Upper lobe of left lung (tissue), 6 donors: Measurements from ENCODE around the gene CLSTN3. TPM values are rescaled to one million over a fixed set of nuclear protein-coding genes. Genes with fewer than 3 reads are reported as not detected.

Experiments
- ATAC-seq, 2 donors: fragments of 200-7000 bp; cut with Tn5 transposase; one replicate each; pipeline ENCODE4 v1.9.1; 2022; ENCODE audit warnings: mild to moderate bottlenecking in 2 of 2, moderate library complexity in 2 of 2; ENCODE audit not compliant: low FRiP score in 2 of 2
- DNase-seq, 2 donors: peaks; one replicate each; pipeline ENCODE4 v3.0.0-alpha.2; 2019 to 2020
- H3K27ac ChIP-seq, 4 donors: fragments of 200-600 bp; sonication (generic); one replicate each; pipeline ENCODE4 v1.5.1; 2016 to 2019
- H3K27me3 ChIP-seq, 4 donors: fragments of 200-600 bp; sonication (generic); one replicate each; pipeline ENCODE4 v1.5.1; 2017 to 2019
- H3K36me3 ChIP-seq, 4 donors: fragments of 200-600 bp; sonication (generic); one replicate each; pipeline ENCODE4 v1.5.1; 2016 to 2019
- H3K4me1 ChIP-seq, 4 donors: fragments of 200-600 bp; sonication (generic); one replicate each; pipeline ENCODE4 v1.5.1; 2018 to 2019
- H3K4me3 ChIP-seq, 4 donors: fragments of 200-600 bp; sonication (generic); one replicate each; pipeline ENCODE4 v1.5.1; 2017 to 2019; ENCODE audit warnings: mild to moderate bottlenecking in 2 of 4, moderate library complexity in 1 of 4
- H3K9me3 ChIP-seq, 4 donors: fragments of 200-600 bp; sonication (generic); one replicate each; pipeline ENCODE4 v1.5.1; 2018 to 2019
- EP300 ChIP-seq, 4 donors: sonication (generic); formaldehyde crosslinking; IDR thresholded peaks; one replicate each; pipeline ENCODE4 v1.5.1; 2017; ENCODE audit warnings: antibody characterized with exemption in 4 of 4, control low read depth in 2 of 4
- POLR2A ChIP-seq, 4 donors: fragments of 450-650 bp; IDR thresholded peaks; one replicate each; pipeline ENCODE4 v1.5.1; 2016 to 2017; ENCODE audit warnings: antibody characterized with exemption in 4 of 4, mild to moderate bottlenecking in 2 of 4
- POLR2AphosphoS5 ChIP-seq, 2 donors: sonication (generic); formaldehyde crosslinking; IDR thresholded peaks; one replicate each; pipeline ENCODE4 v1.5.1; 2017; ENCODE audit warnings: antibody characterized with exemption in 2 of 2
- WGBS, 2 donors: methylation state at CpG; one replicate each; pipeline ENCODE4 v1.1.5; 2017 to 2018; 5-methylcytosine and 5-hydroxymethylcytosine counted together
- total RNA-seq, 6 donors: library from RNA; depleted of rRNA in 4 of 6; stranded (reverse); fragments of >200 nt in 4 of 6; gene quantifications; one replicate each; pipeline versions ENCODE4 v1.1.0 to v1.2.1, GENCODE V29; 2016 to 2021
- TF ChIP-seq, protein P1 (sequence below), 6 experiments: fragments of 450-650 bp in 4 of 6; fragments of 200-600 bp in 2 of 6; sonication (generic) in 2 of 6; IDR thresholded peaks; one replicate each; pipeline ENCODE4 v1.5.1; 2016 to 2019; ENCODE audit warnings: antibody characterized with exemption in 6 of 6
- donor health status: DM: no; HTN: no; CAD: no; lungs with moderate emphysema.
- donor health status: DM: no; HTN: yes; CAD: no; lungs with severe emphysema.

The CLSTN3 gene
- total RNA-seq, 6 donors from 2014 or later: 14.4 to 111 (median 39.0) TPM

DNA sequence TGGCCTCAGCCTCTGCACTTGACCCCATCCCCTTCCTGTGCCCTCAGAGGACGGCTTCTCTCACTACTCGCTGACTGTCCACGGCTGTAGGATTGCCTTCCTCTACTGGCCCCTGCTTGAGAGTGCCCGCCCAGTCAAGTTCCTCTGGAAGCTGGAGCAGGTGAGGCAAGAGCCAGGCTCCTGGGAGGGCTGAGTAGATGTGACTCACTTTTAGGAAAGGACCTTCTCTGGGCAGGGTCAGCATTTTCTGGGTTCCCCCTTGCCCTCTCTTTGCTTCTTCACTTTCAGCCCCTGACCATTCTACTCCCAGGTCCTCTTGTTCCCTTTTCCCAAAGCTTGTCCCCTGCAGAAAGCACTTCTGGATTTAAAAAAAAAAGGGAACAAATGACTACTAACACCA lies 7.7 kb downstream of the CLSTN3 start:
- Histone ChIP-seq H3K27ac (no peak overlapping the region), H3K36me3 (peaks cover 0 to 51% (median 21%) of the 10 kb centered on the region in 4 donors), H3K27me3 (no peaks in the 10 kb centered on the region), H3K9me3 (no peaks in the 10 kb centered on the region), H3K4me3 (no peak overlapping the region), H3K4me1 (no peaks in the 10 kb centered on the region)
- TF ChIP-seq, protein P1, sequence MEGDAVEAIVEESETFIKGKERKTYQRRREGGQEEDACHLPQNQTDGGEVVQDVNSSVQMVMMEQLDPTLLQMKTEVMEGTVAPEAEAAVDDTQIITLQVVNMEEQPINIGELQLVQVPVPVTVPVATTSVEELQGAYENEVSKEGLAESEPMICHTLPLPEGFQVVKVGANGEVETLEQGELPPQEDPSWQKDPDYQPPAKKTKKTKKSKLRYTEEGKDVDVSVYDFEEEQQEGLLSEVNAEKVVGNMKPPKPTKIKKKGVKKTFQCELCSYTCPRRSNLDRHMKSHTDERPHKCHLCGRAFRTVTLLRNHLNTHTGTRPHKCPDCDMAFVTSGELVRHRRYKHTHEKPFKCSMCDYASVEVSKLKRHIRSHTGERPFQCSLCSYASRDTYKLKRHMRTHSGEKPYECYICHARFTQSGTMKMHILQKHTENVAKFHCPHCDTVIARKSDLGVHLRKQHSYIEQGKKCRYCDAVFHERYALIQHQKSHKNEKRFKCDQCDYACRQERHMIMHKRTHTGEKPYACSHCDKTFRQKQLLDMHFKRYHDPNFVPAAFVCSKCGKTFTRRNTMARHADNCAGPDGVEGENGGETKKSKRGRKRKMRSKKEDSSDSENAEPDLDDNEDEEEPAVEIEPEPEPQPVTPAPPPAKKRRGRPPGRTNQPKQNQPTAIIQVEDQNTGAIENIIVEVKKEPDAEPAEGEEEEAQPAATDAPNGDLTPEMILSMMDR (IDR thresholded peaks at IDR 0.05): no peak
- TF ChIP-seq EP300 (IDR thresholded peaks at IDR 0.05) (no peak), POLR2AphosphoS5 (IDR thresholded peaks at IDR 0.05) (no peak), POLR2A (IDR thresholded peaks at IDR 0.05) (no peak)
- DNase-seq (peak in 1 of 2 donors; percentile 79), ATAC-seq (peak in 1 of 2 donors; percentile 61)
- WGBS, 2 donors: 48 to 50% methylated on average over 4 of the region's 4 CpGs

DNA sequence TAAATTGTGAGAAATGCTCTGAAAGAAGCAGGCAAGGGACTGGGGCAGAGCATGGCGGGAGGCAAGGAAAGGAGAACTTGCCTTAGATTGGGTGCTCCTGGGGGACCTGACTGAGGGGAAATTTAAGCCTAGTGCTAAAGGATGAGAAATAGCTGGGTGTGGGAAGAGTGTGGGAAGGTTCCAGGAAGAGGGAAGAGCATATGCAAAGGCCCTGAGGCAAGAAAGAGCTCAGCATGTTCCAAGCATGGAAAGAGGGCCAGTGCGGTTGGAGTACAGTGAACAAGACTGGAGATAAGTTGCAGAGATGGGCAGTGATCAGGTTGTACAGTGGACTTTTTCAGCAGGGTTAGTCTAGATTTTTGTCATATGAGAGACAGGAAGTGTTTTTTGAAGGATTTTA lies 9.0 kb downstream of the CLSTN3 start:
- peaks cover 0 to 52% (median 20%) of the 10 kb centered on the region in 4 donors for H3K36me3 ChIP-seq
- TF ChIP-seq POLR2A (IDR thresholded peaks at IDR 0.05): no peak
- TF ChIP-seq EP300 (IDR thresholded peaks at IDR 0.05): no peak
- TF ChIP-seq, protein P1 (IDR thresholded peaks at IDR 0.05): no peak
- TF ChIP-seq POLR2AphosphoS5 (IDR thresholded peaks at IDR 0.05): no peak
- 97 to 99% methylated on average over 2 of the region's 2 CpGs for WGBS, 2 donors

DNA sequence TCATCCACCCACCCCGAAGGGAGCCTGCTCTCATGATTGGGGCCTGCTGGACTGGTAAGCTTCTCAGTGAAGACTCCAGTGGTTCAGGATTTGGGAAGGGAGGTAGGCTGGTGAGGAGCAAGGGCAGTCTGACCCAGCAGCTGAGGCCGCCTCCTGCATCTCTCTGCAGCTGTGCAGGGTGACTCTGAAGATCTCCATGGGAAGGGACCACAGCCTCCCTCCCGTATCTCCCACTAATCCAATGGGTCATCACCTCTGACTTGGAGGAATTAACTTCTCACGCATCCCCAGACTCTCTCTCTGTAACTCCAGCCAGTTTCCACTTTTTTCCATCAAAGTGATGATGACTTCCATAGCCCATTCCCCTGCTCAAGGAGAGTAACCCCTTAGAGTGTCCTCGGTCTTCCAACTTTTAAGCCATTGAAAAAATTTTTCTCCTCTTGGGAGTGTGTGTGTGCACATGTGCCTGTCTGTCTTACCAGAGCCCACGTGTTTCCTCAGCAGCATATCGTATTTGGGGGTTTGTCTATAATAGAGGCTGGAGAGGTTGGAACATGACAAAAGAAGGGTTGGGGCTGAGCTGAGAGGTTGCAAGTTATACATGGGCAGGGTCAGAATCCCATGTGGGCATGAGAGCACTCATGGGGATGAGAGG lies 11.3 kb downstream of the CLSTN3 start:
- no peak for DNase-seq
- TF ChIP-seq, protein P1 (IDR thresholded peaks at IDR 0.05): no peak
- TF ChIP-seq POLR2A (IDR thresholded peaks at IDR 0.05) (no peak), POLR2AphosphoS5 (IDR thresholded peaks at IDR 0.05) (no peak), EP300 (IDR thresholded peaks at IDR 0.05) (no peak)
- no peaks in the 10 kb centered on the region for H3K27me3 ChIP-seq
- WGBS, 2 donors: 90 to 95% methylated on average over 7 of the region's 7 CpGs
- H3K4me3 ChIP-seq: no peak overlapping the region
- peaks cover 0 to 39% (median 13%) of the 10 kb centered on the region in 4 donors for H3K36me3 ChIP-seq
- H3K27ac ChIP-seq: no peak overlapping the region
- H3K4me1 ChIP-seq: no peaks in the 10 kb centered on the region
- H3K9me3 ChIP-seq: no peaks in the 10 kb centered on the region
- ATAC-seq: no peak

More for the DNA sequence above, 9.0 kb downstream of the CLSTN3 start:
- DNase-seq: no peak
- ATAC-seq: no peak
- no peak overlapping the region for H3K4me3 ChIP-seq
- H3K27me3 ChIP-seq: no peaks in the 10 kb centered on the region
- H3K4me1 ChIP-seq: no peaks in the 10 kb centered on the region
- no peaks in the 10 kb centered on the region for H3K9me3 ChIP-seq
- no peak overlapping the region for H3K27ac ChIP-seq

DNA sequence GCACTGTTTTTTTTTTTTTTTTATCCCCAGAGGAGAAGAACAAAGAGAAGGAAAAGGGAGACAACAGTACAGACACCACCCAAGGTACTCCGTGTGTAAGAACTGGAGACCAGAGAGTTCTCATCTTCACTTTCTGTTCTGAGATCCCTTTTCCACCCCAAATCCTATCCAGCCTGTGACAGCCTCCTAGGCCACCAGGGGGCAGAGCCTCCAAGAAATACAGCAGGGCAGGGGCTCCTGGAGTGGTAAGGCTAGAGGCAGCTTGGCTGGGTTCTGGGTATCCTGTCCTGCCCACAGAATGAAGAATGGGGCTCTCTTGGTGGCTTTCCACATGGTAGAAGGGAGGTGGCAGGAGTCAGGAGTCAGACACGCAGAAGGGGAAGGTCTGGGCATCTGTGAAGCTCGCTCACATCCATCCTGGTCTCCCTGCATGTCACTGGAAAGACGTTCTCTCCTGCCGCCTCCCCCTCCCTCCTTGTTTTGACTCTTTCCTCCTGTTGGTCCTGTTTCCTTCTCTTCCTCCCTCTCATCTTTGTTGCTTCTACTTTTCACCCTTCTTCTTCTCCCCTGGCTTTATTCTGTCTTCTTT lies 12.0 kb downstream of the CLSTN3 start:
- Histone ChIP-seq H3K9me3 (no peaks in the 10 kb centered on the region), H3K27ac (no peak overlapping the region), H3K36me3 (peaks cover 0 to 39% (median 11%) of the 10 kb centered on the region in 4 donors), H3K4me3 (no peak overlapping the region), H3K27me3 (no peaks in the 10 kb centered on the region), H3K4me1 (no peaks in the 10 kb centered on the region)
- 65 to 79% methylated on average over 5 of the region's 5 CpGs for WGBS, 2 donors
- DNase-seq (peak in 1 of 2 donors; percentile 64), ATAC-seq (peak; percentile 63 to 74)
- no peak for TF ChIP-seq EP300 (IDR thresholded peaks at IDR 0.05)
- TF ChIP-seq, protein P1 (IDR thresholded peaks at IDR 0.05): peak; percentile 57 to 72 (median 66)
